Parathyroid adenoma (tissue), 2 donors: Measurements from ENCODE around the gene REPS1.

Experiments used
- H2AFZ ChIP-seq: fragments of 300-600 bp; sonication (generic); one replicate; pipeline ENCODE4 v1.7.0; 2017; ENCODE audit warnings: antibody characterized with exemption, mild to moderate bottlenecking
- H3K27ac ChIP-seq: fragments of 300-600 bp; sonication (generic); one replicate; pipeline ENCODE4 v1.7.0; 2017
- H3K27me3 ChIP-seq: fragments of 300-600 bp; sonication (generic); one replicate; pipeline ENCODE4 v1.7.0; 2017; ENCODE audit warnings: low read length; ENCODE audit not compliant: control insufficient read depth, insufficient read depth
- H3K36me3 ChIP-seq: fragments of 300-600 bp; sonication (generic); one replicate; pipeline ENCODE4 v1.7.0; 2017; ENCODE audit warnings: low read length; ENCODE audit not compliant: control insufficient read depth, insufficient read depth
- H3K4me1 ChIP-seq: fragments of 300-600 bp; sonication (generic); one replicate; pipeline ENCODE4 v1.7.0; 2017; ENCODE audit warnings: control low read depth
- H3K4me2 ChIP-seq: fragments of 300-600 bp; sonication (generic); one replicate; pipeline ENCODE4 v1.7.0; 2017; ENCODE audit warnings: low read length
- H3K4me3 ChIP-seq: fragments of 300-600 bp; sonication (generic); one replicate; pipeline ENCODE4 v1.7.0; 2017; ENCODE audit warnings: low read depth, low read length
- H3K79me2 ChIP-seq: fragments of 300-600 bp; sonication (generic); one replicate; pipeline ENCODE4 v1.7.0; 2017; ENCODE audit warnings: control low read depth
- H3K9ac ChIP-seq: fragments of 300-600 bp; sonication (generic); one replicate; pipeline ENCODE4 v1.7.0; 2017; ENCODE audit warnings: mild to moderate bottlenecking
- H3K9me3 ChIP-seq: fragments of 300-600 bp; sonication (generic); one replicate; pipeline ENCODE4 v1.7.0; 2017; ENCODE audit warnings: low read length; ENCODE audit not compliant: control insufficient read depth
- CTCF ChIP-seq: fragments of 300-600 bp; sonication (generic); IDR thresholded peaks from one replicate; pipeline ENCODE4 v1.7.0; 2017; ENCODE audit warnings: antibody characterized with exemption, mild to moderate bottlenecking
- donor health status: primary hyperparathyroidism.

Gene REPS1

GRCh38 chr6:138987643-138988468, at the start of gene REPS1:
TSS of gene REPS1 (minus strand) at chr6:138988253. CDS start at chr6:138987682, 571 bp downstream.
- no peaks in the 10 kb centered on the region for H3K27me3 ChIP-seq
- no peaks in the 10 kb centered on the region for H3K36me3 ChIP-seq
- H3K9me3 ChIP-seq: no peaks in the 10 kb centered on the region
- peak within 1 kb of the TSS; percentile 72 for H3K4me2 ChIP-seq
- H3K9ac ChIP-seq: peak within 1 kb of the TSS; percentile 72
- peaks cover 38% of the 10 kb centered on the region for H3K4me1 ChIP-seq
- H3K4me3 ChIP-seq: peak within 1 kb of the TSS; percentile 86
- peak; percentile 100 for TF ChIP-seq CTCF
- H2AFZ ChIP-seq: peak within 1 kb of the TSS; percentile 92
- peak within 1 kb of the TSS; percentile 90 for H3K27ac ChIP-seq
- peaks cover 26% of the 10 kb centered on the region for H3K79me2 ChIP-seq

- Histone ChIP-seq H2AFZ (no peak overlapping the region), H3K4me2 (no peak overlapping the region), H3K4me1 (no peaks in the 10 kb centered on the region), H3K36me3 (no peaks in the 10 kb centered on the region), H3K4me3 (no peak overlapping the region), H3K9me3 (no peaks in the 10 kb centered on the region), H3K27me3 (no peaks in the 10 kb centered on the region), H3K9ac (no peak overlapping the region), H3K79me2 (no peaks in the 10 kb centered on the region), H3K27ac (no peak overlapping the region)
- no peak for TF ChIP-seq CTCF
These were observed 49.4 kb upstream of the REPS1 start for GRCh38 chr6:139037490-139037889.

- peak overlapping the region; percentile 92 for H3K4me3 ChIP-seq
- no peaks in the 10 kb centered on the region for H3K4me1 ChIP-seq
These were observed 42.3 kb upstream of the REPS1 start for GRCh38 chr6:139030228-139030963.

GRCh38 chr6:139029470-139030227, 41.6 kb upstream of the REPS1 start:
- Histone ChIP-seq H3K27me3 (no peaks in the 10 kb centered on the region), H3K79me2 (no peaks in the 10 kb centered on the region), H3K4me2 (peak overlapping the region; percentile 91), H3K9me3 (no peaks in the 10 kb centered on the region), H3K4me3 (peak overlapping the region; percentile 92), H3K4me1 (no peaks in the 10 kb centered on the region), H3K27ac (no peak overlapping the region), H2AFZ (peak overlapping the region; percentile 60), H3K9ac (no peak overlapping the region), H3K36me3 (no peaks in the 10 kb centered on the region)
- no peak for TF ChIP-seq CTCF

More at GRCh38 chr6:139030228-139030963, 42.3 kb upstream of the REPS1 start:
- Histone ChIP-seq H3K27me3 (no peaks in the 10 kb centered on the region), H3K4me2 (peak overlapping the region; percentile 91), H2AFZ (peak overlapping the region; percentile 20), H3K36me3 (no peaks in the 10 kb centered on the region), H3K9me3 (no peaks in the 10 kb centered on the region), H3K79me2 (no peaks in the 10 kb centered on the region), H3K9ac (no peak overlapping the region), H3K27ac (no peak overlapping the region)
- no peak for TF ChIP-seq CTCF
